Endothelial cell (in vitro differentiated cells): ENCODE results near the gene E2F1. TPM values are rescaled to one million over a fixed set of nuclear protein-coding genes. Genes with fewer than 3 reads are reported as not detected.

Experiments
- DNase-seq: peaks from one replicate; pipeline ENCODE4 v3.0.0; 2021; ENCODE audit warnings: low spot score
- H3K27ac Mint-ChIP-seq: one replicate; pipeline ENCODE4 v1.8.0; 2021; ENCODE audit warnings: mixed read lengths, inconsistent platforms; ENCODE audit not compliant: unreplicated experiment
- H3K27me3 Mint-ChIP-seq: one replicate; pipeline ENCODE4 v1.8.0; 2021; ENCODE audit warnings: mild to moderate bottlenecking, moderate library complexity, mixed read lengths, inconsistent platforms; ENCODE audit not compliant: unreplicated experiment
- H3K36me3 Mint-ChIP-seq: one replicate; pipeline ENCODE4 v1.8.0; 2021; ENCODE audit warnings: mild to moderate bottlenecking, low read depth, mixed read lengths, inconsistent platforms; ENCODE audit not compliant: unreplicated experiment
- H3K4me1 Mint-ChIP-seq: one replicate; pipeline ENCODE4 v1.8.0; 2021; ENCODE audit warnings: mild to moderate bottlenecking, mixed read lengths, inconsistent platforms; ENCODE audit not compliant: unreplicated experiment
- H3K4me3 Mint-ChIP-seq: one replicate; pipeline ENCODE4 v1.8.0; 2021; ENCODE audit warnings: mild to moderate bottlenecking, mixed read lengths, inconsistent platforms; ENCODE audit not compliant: unreplicated experiment
- H3K9me3 Mint-ChIP-seq: one replicate; pipeline ENCODE4 v1.8.0; 2021; ENCODE audit warnings: mixed read lengths, inconsistent platforms; ENCODE audit not compliant: unreplicated experiment
- CTCF ChIP-seq: fragments of 200-600 bp; sonication (generic); IDR thresholded peaks from one replicate; pipeline ENCODE4 v1.5.0; 2021; ENCODE audit warnings: antibody characterized with exemption; ENCODE audit not compliant: unreplicated experiment
- total RNA-seq: library from RNA; stranded (reverse); fragmentation: NEBNext Ultra II Directional; extraction: Animal tissue kit (Norgen Biotek cat#: 25700); gene quantifications from one replicate; pipeline ENCODE4 v1.2.1, GENCODE V29; 2021; ENCODE audit not compliant: unreplicated experiment

The E2F1 gene
- total RNA-seq, 1 donor from 2014 or later, result 6.7 TPM

- DNase-seq, result no peak
- H3K4me1 Mint-ChIP-seq, result peaks cover 9% of the 10 kb centered on the region
- peaks cover 8% of the 10 kb centered on the region for H3K36me3 Mint-ChIP-seq
- H3K27ac Mint-ChIP-seq, result no peak overlapping the region
- no peak overlapping the region for H3K4me3 Mint-ChIP-seq
- TF ChIP-seq CTCF, result no peak
- peaks cover 3% of the 10 kb centered on the region for H3K27me3 Mint-ChIP-seq
- H3K9me3 Mint-ChIP-seq, result no peaks in the 10 kb centered on the region
Measured at GRCh38 chr20:33694639-33695012, 8.4 kb upstream of the E2F1 start.

- H3K9me3 Mint-ChIP-seq, result no peaks in the 10 kb centered on the region
- no peak overlapping the region for H3K4me3 Mint-ChIP-seq
- no peak for DNase-seq
- H3K4me1 Mint-ChIP-seq, result peaks cover 9% of the 10 kb centered on the region
- H3K27me3 Mint-ChIP-seq, result peaks cover 3% of the 10 kb centered on the region
- TF ChIP-seq CTCF, result no peak
- H3K27ac Mint-ChIP-seq, result no peak overlapping the region
- peaks cover 8% of the 10 kb centered on the region for H3K36me3 Mint-ChIP-seq
Measured at GRCh38 chr20:33693741-33694638, 7.8 kb upstream of the E2F1 start.

GRCh38 chr20:33693289-33693688, 7.1 kb upstream of the E2F1 start:
- Mint-ChIP-seq H3K36me3 (peaks cover 8% of the 10 kb centered on the region), H3K27ac (no peak overlapping the region), H3K4me1 (peaks cover 9% of the 10 kb centered on the region), H3K4me3 (no peak overlapping the region), H3K27me3 (peaks cover 3% of the 10 kb centered on the region), H3K9me3 (no peaks in the 10 kb centered on the region)
- TF ChIP-seq CTCF, result no peak
- no peak for DNase-seq

- no peak for TF ChIP-seq CTCF
- peaks cover 13% of the 10 kb centered on the region for H3K4me1 Mint-ChIP-seq
- H3K27me3 Mint-ChIP-seq, result peaks cover 4% of the 10 kb centered on the region
- no peak overlapping the region for H3K4me3 Mint-ChIP-seq
- no peaks in the 10 kb centered on the region for H3K36me3 Mint-ChIP-seq
- no peak overlapping the region for H3K27ac Mint-ChIP-seq
- H3K9me3 Mint-ChIP-seq, result no peaks in the 10 kb centered on the region
- no peak for DNase-seq
Measured at GRCh38 chr20:33689973-33690372, 3.8 kb upstream of the E2F1 start.

GRCh38 chr20:33689493-33689892, 3.3 kb upstream of the E2F1 start:
- no peaks in the 10 kb centered on the region for H3K9me3 Mint-ChIP-seq
- no peaks in the 10 kb centered on the region for H3K36me3 Mint-ChIP-seq
- no peak overlapping the region for H3K4me3 Mint-ChIP-seq
- no peak overlapping the region for H3K27ac Mint-ChIP-seq
- no peak for TF ChIP-seq CTCF
- no peak for DNase-seq
- H3K27me3 Mint-ChIP-seq, result peaks cover 4% of the 10 kb centered on the region
- peaks cover 12% of the 10 kb centered on the region for H3K4me1 Mint-ChIP-seq
